MM.1S (cell line): ENCODE measurements around the gene TUBB2B.
"Not testable (repeated sequence)": the region's sequence is repeated elsewhere in the genome, so short reads cannot be mapped to it uniquely, and the experiment has no call there.

Experiments
- DNase-seq: peaks from one replicate; pipeline ENCODE4 v3.0.0-alpha.2; 2015
- H2AFZ ChIP-seq: fragments of 300-600 bp; sonication (generic); 2 replicates; pipeline ENCODE4 v1.6.0; 2016; ENCODE audit warnings: antibody characterized with exemption, low read length
- H3F3A ChIP-seq: fragments of 300-600 bp; sonication (generic); 2 replicates; pipeline ENCODE4 v1.6.1; 2016; ENCODE audit warnings: mild to moderate bottlenecking, antibody characterized with exemption, low read length, moderate library complexity, mixed read lengths; ENCODE audit not compliant: insufficient read depth
- H3K27ac ChIP-seq: fragments of 300-600 bp; sonication (generic); 2 replicates; pipeline ENCODE4 v1.5.1; 2016; ENCODE audit warnings: mild to moderate bottlenecking, low read length
- H3K27me3 ChIP-seq: fragments of 300-600 bp; sonication (generic); replicated peaks from 2 replicates; pipeline ENCODE4 v1.6.0; 2016; ENCODE audit warnings: low read length; ENCODE audit not compliant: insufficient read depth
- H3K36me3 ChIP-seq: fragments of 300-600 bp; sonication (generic); replicated peaks from 2 replicates; pipeline ENCODE4 v1.6.1; 2016; ENCODE audit warnings: mild to moderate bottlenecking, low read length, mixed read lengths; ENCODE audit not compliant: insufficient read depth
- H3K4me1 ChIP-seq: fragments of 300-600 bp; sonication (generic); 2 replicates; pipeline ENCODE4 v1.6.1; 2016; ENCODE audit warnings: low read length, mixed read lengths
- H3K4me2 ChIP-seq: fragments of 300-600 bp; sonication (generic); 2 replicates; pipeline ENCODE4 v1.6.0; 2016; ENCODE audit warnings: low read depth, low read length
- H3K4me3 ChIP-seq: fragments of 300-600 bp; sonication (generic); 2 replicates; pipeline ENCODE4 v1.5.1; 2016; ENCODE audit warnings: low read length, mixed read lengths
- H3K79me2 ChIP-seq: fragments of 300-600 bp; sonication (generic); 2 replicates; pipeline ENCODE4 v1.6.1; 2016; ENCODE audit warnings: mixed run types, low read length, mixed read lengths
- H3K9ac ChIP-seq: fragments of 300-600 bp; sonication (generic); 2 replicates; pipeline ENCODE4 v1.6.1; 2016; ENCODE audit warnings: low read length, mixed read lengths
- H3K9me2 ChIP-seq: fragments of 300-600 bp; sonication (generic); replicated peaks from 2 replicates; pipeline ENCODE4 v1.6.1; 2016; ENCODE audit warnings: mild to moderate bottlenecking, low read length, mixed read lengths; ENCODE audit not compliant: insufficient read depth
- H3K9me3 ChIP-seq: fragments of 300-600 bp; sonication (generic); replicated peaks from 2 replicates; pipeline ENCODE4 v1.6.1; 2016; ENCODE audit warnings: mild to moderate bottlenecking, low read length, mixed read lengths; ENCODE audit not compliant: insufficient read depth
- H4K20me1 ChIP-seq: fragments of 300-600 bp; sonication (generic); 2 replicates; pipeline ENCODE4 v1.6.1; 2016; ENCODE audit warnings: mild to moderate bottlenecking, low read length, moderate library complexity, mixed read lengths; ENCODE audit not compliant: insufficient read depth
- CTCF ChIP-seq: fragments of 300-600 bp; sonication (generic); IDR thresholded peaks from 2 replicates; pipeline ENCODE4 v1.5.1; 2016; ENCODE audit warnings: antibody characterized with exemption, low read length, mixed read lengths
- EZH2 ChIP-seq: fragments of 300-600 bp; sonication (generic); optimal IDR thresholded peaks from 2 replicates; pipeline ENCODE3; 2017; ENCODE audit warnings: low read depth, mild to moderate bottlenecking, antibody characterized with exemption, low read length, mixed read lengths
- EZH2phosphoT487 ChIP-seq: fragments of 300-600 bp; sonication (generic); IDR thresholded peaks from 2 replicates; pipeline ENCODE4 v1.6.1; 2018; ENCODE audit warnings: antibody characterized with exemption, low read length

Gene TUBB2B

GRCh38 chr6:3244003-3244831 is 16.8 kb upstream of the TUBB2B start:
- no peak overlapping the region for H3K4me3 ChIP-seq
- no peak for DNase-seq
- no peak overlapping the region for H3K4me2 ChIP-seq
- H3K27ac ChIP-seq: no peak overlapping the region
- H3K9me2 ChIP-seq: no peaks in the 10 kb centered on the region
- no peak overlapping the region for H3K9ac ChIP-seq
- H3K4me1 ChIP-seq: no peaks in the 10 kb centered on the region
- TF ChIP-seq CTCF: no peak
- no peak for TF ChIP-seq EZH2
- TF ChIP-seq EZH2phosphoT487: no peak
- no peaks in the 10 kb centered on the region for H3K9me3 ChIP-seq
- no peaks in the 10 kb centered on the region for H3K36me3 ChIP-seq
- H3F3A ChIP-seq: no peaks in the 10 kb centered on the region
- no peaks in the 10 kb centered on the region for H3K27me3 ChIP-seq
- H2AFZ ChIP-seq: no peak overlapping the region
- no peaks in the 10 kb centered on the region for H4K20me1 ChIP-seq
- H3K79me2 ChIP-seq: no peaks in the 10 kb centered on the region

GRCh38 chr6:3242768-3243167 is 15.3 kb upstream of the TUBB2B start:
- no peaks in the 10 kb centered on the region for H3K9me3 ChIP-seq
- no peak for DNase-seq
- no peaks in the 10 kb centered on the region for H3K9me2 ChIP-seq
- H3K4me1 ChIP-seq: peaks cover 6% of the 10 kb centered on the region
- H3K27ac ChIP-seq: no peak overlapping the region
- no peaks in the 10 kb centered on the region for H3K27me3 ChIP-seq
- H3K36me3 ChIP-seq: no peaks in the 10 kb centered on the region
- H2AFZ ChIP-seq: no peak overlapping the region
- no peaks in the 10 kb centered on the region for H3K79me2 ChIP-seq
- peaks cover 6% of the 10 kb centered on the region for H3F3A ChIP-seq
- no peak for TF ChIP-seq EZH2
- TF ChIP-seq EZH2phosphoT487: no peak
- TF ChIP-seq CTCF: no peak
- no peak overlapping the region for H3K4me3 ChIP-seq
- H4K20me1 ChIP-seq: no peaks in the 10 kb centered on the region
- no peak overlapping the region for H3K9ac ChIP-seq
- H3K4me2 ChIP-seq: no peak overlapping the region

GRCh38 chr6:3241745-3242144 is 14.3 kb upstream of the TUBB2B start:
- not testable (repeated sequence) for H3K9ac ChIP-seq, H3K4me3 ChIP-seq, DNase-seq, H3K27ac ChIP-seq, H3K36me3 ChIP-seq, H3K9me2 ChIP-seq, H2AFZ ChIP-seq, H4K20me1 ChIP-seq, H3K27me3 ChIP-seq, H3K9me3 ChIP-seq, H3K79me2 ChIP-seq, H3K4me2 ChIP-seq
- Histone ChIP-seq H3F3A (peaks cover 12% of the 10 kb centered on the region), H3K4me1 (peaks cover 11% of the 10 kb centered on the region)

- no peak overlapping the region for H2AFZ ChIP-seq
- TF ChIP-seq CTCF: no peak
- no peak for TF ChIP-seq EZH2phosphoT487
- TF ChIP-seq EZH2: no peak
- no peaks in the 10 kb centered on the region for H3K27me3 ChIP-seq
- H3K9me3 ChIP-seq: no peaks in the 10 kb centered on the region
- no peak overlapping the region for H3K9ac ChIP-seq
- H3K4me1 ChIP-seq: peaks cover 16% of the 10 kb centered on the region
- H3K36me3 ChIP-seq: no peaks in the 10 kb centered on the region
- no peak overlapping the region for H3K27ac ChIP-seq
- H3K9me2 ChIP-seq: no peaks in the 10 kb centered on the region
- no peaks in the 10 kb centered on the region for H3K79me2 ChIP-seq
- H4K20me1 ChIP-seq: no peaks in the 10 kb centered on the region
- no peak overlapping the region for H3K4me2 ChIP-seq
- no peak for DNase-seq
- H3K4me3 ChIP-seq: no peak overlapping the region
- peaks cover 12% of the 10 kb centered on the region for H3F3A ChIP-seq
These were observed 13.1 kb upstream of the TUBB2B start for GRCh38 chr6:3240595-3240994.
